HG02588 (cell line): Measurements from ENCODE around the gene ANKRD44.

Experiments used
- ATAC-seq: cut with Tn5 transposase; IDR thresholded peaks from one replicate; pipeline ENCODE4 v1.9.1; 2021; ENCODE audit warnings: mild to moderate bottlenecking, moderate library complexity; ENCODE audit not compliant: unreplicated experiment

The ANKRD44 gene

GRCh38 chr2:197189426-197190099 lies 121.0 kb downstream of the ANKRD44 start:
- no peak for ATAC-seq

DNA sequence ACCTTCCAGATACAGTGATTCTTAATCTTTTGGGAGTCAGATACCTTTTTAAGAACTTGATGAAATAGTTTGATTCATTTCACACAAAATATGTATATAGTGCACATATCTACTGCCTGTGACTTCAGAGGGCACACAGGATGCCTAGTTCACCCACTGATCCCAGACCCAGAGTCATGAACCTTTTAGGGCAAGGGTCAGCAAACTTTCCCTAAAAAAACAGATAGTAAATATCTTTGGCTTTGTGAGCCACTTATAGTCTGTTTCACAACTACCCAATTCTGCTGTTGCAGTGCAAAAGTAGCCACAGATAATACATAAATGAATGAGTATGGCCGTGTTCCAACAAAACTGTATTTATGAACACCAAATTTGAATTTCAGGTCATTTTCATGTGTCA lies 124.9 kb downstream of the ANKRD44 start:
- no peak for ATAC-seq

GRCh38 chr2:197184959-197185586 lies 125.5 kb downstream of the ANKRD44 start:
- ATAC-seq = no peak

DNA sequence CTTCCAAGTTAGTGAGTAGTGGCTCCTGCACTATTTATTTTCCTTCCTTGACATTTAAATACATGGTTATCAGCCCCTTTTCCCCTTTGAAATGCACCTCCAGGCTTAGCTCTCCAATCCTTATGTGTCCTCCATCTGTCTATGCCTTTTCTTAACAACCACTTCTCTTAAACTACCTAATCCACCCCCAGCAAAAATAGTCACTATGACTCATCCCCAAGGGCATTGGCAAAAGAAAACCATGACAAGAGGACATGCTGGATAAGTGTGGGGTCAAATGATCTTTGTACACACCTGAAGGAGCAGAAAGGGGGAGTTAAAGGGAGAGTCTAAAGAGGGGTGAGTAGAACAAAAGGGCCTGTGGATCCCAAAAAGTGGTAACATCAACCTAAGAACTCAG lies 127.2 kb downstream of the ANKRD44 start:
- no peak for ATAC-seq

DNA sequence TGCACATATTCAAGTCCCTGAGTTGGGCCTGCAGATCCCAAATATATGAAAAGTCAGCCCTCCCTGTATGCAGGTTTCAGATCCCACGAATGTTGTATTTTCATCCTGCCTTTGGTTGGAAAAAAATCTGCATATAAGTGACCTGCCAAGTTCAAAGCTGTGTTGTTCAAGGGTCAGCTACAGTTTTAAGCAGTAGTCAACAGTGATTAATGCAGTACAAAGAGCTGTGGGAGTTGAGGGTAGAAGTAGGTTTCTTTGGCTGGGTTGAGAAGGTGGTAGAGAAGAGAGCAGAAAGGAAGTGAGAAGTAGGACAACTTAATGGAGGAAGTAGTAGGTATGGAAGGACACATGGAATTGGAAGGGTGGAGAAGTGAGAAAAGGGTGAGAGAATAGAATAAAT lies 127.9 kb downstream of the ANKRD44 start:
- ATAC-seq = no peak

DNA sequence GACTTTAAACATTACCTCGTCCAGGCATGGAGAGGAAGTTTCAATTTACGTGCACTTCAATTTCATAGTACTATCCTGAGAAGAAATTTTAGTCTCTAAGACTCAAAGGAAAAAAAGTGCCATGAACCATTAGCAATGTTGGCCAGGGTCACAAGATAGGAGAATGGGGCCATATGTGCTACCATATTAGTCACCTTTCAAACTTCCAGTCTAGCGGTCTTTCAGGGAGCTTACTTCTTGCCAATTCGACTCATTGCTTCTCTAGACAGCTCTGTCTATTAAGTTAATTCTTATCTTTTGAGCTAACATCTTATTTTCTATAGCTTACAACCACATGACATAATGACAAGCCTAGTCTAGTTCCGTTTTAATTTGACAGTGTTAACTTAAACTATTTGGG lies 129.1 kb downstream of the ANKRD44 start:
- no peak for ATAC-seq

DNA sequence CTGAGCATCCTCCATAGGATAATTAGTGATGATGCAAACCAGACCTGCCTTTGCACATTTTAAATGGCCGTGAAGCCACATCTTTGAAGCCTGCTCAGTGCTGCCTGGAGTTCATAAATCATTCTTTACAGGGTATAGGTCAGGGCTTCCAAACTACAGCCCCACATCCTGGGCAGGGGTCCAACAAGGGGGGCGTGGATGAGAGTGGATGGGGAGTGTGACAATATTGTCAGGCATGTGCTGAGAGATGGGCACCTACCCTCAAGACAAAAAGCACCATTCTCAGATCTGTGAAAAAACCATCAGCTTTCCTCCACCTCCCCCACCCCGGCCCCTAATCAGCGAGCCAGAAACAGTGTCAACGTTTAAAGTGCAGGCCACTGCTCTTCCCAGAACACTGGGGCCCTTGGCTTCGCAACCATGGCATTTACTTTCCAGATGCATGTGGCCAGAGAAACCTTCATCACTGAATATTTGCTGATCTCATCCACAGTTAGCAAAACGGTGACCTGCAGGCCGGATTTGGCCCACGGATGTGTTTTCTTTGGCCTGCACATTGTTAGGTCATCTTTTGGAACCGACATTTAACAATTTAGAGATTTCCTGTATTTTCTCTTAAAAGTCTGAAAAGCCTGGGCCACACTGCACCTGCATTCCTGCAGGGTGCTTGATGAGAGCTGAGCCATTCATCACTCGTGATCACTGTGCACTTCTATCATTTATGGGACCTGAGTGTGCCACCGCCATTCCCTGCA lies 130.7 kb downstream of the ANKRD44 start:
- ATAC-seq = no peak

DNA sequence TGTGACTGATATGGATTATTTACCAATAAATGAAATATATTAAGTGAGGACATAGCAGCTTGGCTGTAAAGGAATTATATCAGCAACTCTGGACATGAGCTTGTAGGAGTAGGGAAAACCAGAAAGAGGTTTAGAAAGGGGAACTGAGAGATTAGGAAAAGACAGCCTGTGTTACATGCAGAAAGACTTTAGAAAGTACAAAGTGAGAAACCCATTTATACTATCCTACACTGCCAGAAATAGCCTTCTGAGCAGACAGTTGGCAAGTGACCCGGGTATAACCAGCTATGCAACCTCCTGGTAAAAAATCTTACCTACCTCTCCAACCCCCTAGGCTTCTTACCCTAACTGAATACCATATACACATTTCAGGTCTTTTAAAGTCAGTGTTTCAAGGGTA lies 134.1 kb downstream of the ANKRD44 start:
- no peak for ATAC-seq

DNA sequence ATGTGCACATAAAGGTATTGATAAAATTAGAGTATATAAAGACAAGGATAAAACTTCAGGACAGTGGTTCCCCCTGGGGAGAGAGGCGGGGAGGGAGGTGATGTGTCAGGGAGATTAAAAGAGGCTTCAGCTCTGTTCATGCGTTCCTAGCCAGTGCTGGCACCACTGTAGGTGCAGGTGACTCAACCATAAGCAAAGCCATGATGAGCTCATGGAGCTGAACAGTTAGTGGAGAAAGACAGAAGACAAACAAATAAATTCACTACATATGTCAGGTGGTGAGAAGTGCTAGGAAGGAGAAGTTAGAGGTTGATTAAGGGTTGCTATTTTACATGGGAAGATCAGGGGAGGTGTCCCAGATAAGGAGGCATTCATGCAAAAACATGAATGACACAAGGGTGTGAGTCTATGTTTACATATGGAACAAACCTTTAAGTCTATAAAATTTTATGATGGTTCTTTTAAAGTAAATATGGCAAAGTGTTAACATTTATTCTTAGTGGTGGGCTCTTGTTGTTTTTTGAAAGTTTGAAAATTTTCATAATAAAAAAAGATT lies 136.0 kb downstream of the ANKRD44 start:
- ATAC-seq = no peak

- ATAC-seq = no peak
These were observed 139.0 kb downstream of the ANKRD44 start for GRCh38 chr2:197171582-197171981.

- ATAC-seq = no peak
These were observed 140.4 kb downstream of the ANKRD44 start for GRCh38 chr2:197170208-197170607.

DNA sequence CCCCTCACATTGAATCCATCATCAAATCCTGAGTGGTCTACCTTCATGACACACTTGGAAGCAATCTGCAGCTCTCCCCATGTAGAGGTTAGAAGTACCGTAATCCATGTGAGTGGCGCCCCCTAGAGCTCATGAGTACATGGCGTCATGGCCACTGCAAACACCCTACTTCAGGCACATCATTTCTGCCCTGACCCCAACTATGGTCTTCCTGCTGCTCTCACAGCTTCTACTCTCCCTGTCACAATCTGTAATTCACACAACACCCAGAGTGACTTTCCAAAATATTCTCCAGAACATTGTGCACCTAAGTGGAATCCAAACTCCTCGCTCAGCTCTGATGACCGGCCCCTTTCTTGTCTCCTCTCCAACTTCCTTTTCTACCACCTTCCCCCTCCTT lies 141.9 kb downstream of the ANKRD44 start:
- ATAC-seq = no peak

GRCh38 chr2:197167608-197168314 lies 142.8 kb downstream of the ANKRD44 start:
- ATAC-seq = no peak

DNA sequence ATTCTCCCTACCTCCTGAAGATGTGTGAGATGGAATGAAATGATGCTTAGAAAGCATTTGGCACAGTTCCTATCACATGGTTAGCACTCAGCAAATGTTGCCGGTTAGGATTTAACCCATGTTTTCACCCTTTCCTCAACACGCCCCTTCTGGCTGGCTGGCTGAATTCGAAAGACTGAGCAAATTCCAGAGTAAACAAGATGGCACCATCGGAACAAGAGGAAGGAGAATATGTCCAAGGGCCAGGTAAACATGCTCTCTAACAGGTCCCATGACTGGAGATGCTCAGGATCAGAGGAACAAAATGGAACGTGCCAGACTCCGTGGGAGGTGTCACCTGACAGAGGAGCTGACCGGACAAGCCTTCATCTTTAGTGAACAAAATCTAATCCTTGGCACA lies 145.6 kb downstream of the ANKRD44 start:
- ATAC-seq = no peak

GRCh38 chr2:197164141-197164754 lies 146.3 kb downstream of the ANKRD44 start:
- ATAC-seq = no peak

DNA sequence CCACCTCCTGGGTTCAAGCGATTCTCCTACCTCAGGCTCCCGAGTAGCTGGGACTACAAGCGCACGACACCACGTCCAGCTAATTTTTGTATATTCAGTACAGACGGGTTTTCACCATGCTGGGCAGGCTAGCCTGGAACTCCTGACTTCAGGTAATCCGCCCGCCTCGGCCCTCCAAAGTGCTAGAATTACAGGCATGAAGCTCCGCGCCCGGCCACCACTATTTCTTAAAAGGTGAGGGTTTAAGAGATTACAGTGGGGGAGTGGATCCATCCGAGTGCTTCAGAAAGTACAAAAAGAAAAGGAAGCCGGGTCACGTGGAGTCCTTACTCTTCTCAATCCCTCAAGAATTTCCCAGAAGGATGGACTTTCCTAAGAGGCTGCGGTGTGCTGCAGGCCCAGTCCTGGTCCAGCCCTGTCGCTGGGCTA lies 146.9 kb downstream of the ANKRD44 start:
- ATAC-seq = no peak

DNA sequence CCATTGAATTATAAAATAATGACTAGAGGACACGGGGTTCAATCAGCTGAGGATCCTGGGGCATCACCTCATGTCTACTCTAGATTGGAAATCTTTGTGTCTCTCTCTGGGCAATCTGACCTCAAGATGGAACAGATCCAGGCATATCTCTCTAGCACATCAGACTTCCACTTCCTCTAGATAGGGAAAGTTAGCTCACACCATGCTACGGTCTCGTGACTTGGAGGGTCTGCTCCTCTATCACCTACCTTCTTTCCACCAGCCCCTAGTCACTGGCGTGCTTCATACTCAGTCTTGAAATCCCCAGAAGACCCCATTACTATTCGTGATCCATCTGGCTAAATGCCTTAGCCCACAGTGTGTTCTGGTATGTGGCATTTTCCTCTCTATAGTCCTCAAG lies 148.8 kb downstream of the ANKRD44 start:
- ATAC-seq = no peak

DNA sequence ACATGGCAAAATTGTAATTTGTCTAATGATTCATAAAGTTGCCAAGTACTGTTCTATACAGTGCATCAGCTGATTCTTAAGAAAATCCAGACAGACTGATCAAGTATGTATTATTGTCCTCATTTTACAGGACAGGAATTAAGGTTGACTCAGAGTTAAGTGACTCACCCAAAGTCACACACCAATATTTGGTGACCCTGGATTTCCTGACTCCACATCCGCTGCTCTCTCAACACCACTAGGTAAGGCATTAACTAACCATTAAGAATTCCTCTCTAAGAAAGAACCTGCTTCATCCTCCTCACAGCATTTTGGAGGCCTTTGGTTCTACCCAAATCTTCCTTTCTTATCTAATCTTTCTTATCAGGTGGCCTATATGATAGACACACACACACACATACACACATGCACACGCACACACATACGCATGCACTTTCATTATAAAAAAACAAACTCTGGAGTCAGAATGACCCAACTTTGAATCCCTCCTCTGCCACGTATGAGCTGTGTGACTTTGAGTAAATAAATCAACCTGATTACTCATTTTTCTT lies 150.8 kb downstream of the ANKRD44 start:
- ATAC-seq = no peak

DNA sequence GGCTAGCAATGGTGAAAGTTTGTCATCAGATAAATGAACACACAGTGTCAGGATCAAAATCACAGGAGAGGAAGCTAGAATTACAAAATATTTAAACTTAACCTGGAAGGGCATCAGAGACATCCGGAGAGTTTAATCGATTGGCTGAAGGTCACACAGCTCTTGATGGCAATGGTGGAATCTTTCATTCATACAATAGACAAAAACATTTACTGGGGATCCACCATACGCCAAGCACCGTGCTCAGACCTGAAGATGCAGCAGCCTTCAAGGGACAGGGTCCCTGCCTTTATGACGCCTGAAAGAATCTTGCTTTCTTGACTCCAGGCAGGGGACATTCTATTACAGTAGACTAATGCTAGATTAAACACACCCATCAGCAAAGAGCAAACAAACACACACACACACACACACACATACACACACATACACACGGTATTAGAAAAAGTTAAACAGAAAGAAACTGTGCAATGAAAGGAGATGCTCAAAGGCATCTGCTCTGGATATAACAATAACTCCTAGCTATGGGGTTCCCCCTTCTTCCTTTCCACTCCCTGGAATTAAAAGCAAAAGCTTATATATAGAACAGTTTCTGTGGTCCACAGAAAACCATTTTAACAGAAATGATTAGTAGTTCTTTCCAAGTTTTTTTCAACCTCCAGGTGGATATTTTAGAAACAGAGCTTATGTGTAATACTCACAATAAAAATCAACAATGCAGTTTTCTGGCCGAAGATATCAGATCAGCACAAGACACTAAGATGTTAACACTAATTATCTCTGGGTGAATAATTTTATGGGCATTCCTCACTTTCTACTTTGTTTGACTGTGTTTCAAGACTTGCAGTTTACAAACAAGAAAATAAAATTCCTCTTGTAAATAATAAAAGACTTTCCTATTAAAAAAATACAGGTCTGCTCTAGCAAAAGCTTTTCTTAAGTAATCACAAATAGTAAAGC lies 151.7 kb downstream of the ANKRD44 start:
- ATAC-seq = no peak
